HCT116 (cell line): Measurements from ENCODE around the gene VAV2.

ENCODE experiments used
- CTCF ChIP-seq, 3 experiments: fragments of 200-600 bp in 1 of 3; sonication (generic) in 1 of 3; IDR thresholded peaks in 2 of 3; conservative IDR thresholded peaks in 1 of 3; 2 replicates each; pipeline ENCODE4 v1.5.1; 2012 to 2017; ENCODE audit warnings: low read depth in 2 of 3, low read length in 2 of 3, antibody characterized with exemption in 1 of 3, borderline replicate concordance in 1 of 3, control low read depth in 1 of 3, mild to moderate bottlenecking in 1 of 3, mixed read lengths in 1 of 3, mixed run types in 1 of 3, moderate library complexity in 1 of 3; ENCODE audit not compliant: insufficient read depth in 1 of 3
- POLR2AphosphoS5 ChIP-seq: IDR thresholded peaks from 2 replicates; pipeline ENCODE4 v1.6.1; 2011; ENCODE audit warnings: mild to moderate bottlenecking, low read depth, low read length, moderate library complexity
- SP1 ChIP-seq: IDR thresholded peaks from 2 replicates; pipeline ENCODE4 v1.6.1; 2012; ENCODE audit warnings: low read depth

- TF ChIP-seq CTCF (IDR thresholded peaks at IDR 0.05 in 2 of 3, conservative IDR thresholded peaks at IDR 0.05 in 1 of 3; ENCODE audit: borderline replicate concordance in 1 of 3, insufficient read depth in 1 of 3, low read depth in 2 of 3, low read length in 2 of 3): no peak
- TF ChIP-seq POLR2AphosphoS5: no peak
- peak; percentile 91 for TF ChIP-seq SP1
These were observed 118.0 kb downstream of the VAV2 start for GRCh38 chr9:133874060-133874657.
